ENCODE results near the gene ABTB1. TPM values are rescaled to one million over a fixed set of nuclear protein-coding genes. Genes with fewer than 3 reads are reported as not detected.
"Not testable (repeated sequence)": the region's sequence is repeated elsewhere in the genome, so short reads cannot be mapped to it uniquely, and the experiment has no call there.

The ABTB1 gene
- total RNA-seq, 1 donor from 2014 or later = 9.7 TPM

DNA sequence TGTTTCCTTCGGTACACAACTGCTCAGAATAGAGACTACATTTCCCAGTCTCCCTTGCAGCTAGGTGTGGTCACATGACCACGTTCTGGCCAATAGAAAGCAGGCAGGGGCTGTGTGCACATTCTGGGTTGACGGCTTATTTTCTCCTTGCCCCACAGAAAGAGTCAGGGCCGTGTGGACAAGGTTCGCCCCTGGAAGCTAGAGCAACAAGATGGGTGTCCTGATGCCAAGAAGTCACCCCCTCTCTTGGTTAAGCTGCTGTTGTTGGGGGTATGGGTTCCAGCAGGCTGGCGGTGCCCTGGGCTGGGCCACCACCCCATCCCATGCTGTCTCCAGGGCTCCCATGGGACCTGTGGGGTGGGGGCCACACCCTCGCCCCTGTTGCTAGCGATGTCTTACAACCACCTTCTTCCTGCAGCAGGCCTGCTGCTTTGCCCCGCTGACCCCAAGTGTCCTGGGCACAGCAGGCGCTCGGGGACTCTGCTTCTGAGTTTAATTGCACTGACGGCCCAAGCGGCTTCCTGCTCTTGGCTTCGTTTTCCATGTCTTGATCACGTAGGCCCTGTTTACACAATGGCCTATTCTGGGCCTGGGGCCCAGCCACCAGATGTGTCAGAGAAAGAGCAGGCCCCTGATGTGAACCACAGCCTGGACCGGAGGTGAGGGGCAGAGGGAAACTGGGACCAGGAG lies 24.9 kb downstream of the ABTB1 start:
- Mint-ChIP-seq H3K9me3 (no peaks in the 10 kb centered on the region), H3K36me3 (ENCODE audit: low read depth) (no peaks in the 10 kb centered on the region), H3K27ac (no peak overlapping the region), H3K4me3 (no peak overlapping the region), H3K4me1 (ENCODE audit: low read depth) (no peaks in the 10 kb centered on the region), H3K27me3 (ENCODE audit: insufficient read depth) (peaks cover 4% of the 10 kb centered on the region)
- peak; percentile 38 for DNase-seq (ENCODE audit: low spot score)
- intact Hi-C loops (cut with micrococcal nuclease) = loop anchor here (1.0 to 5.0 kb wide), 4 partner anchors 25 to 425 kb away; partner anchors contain the start of genes ABTB1, RUVBL1 and TPRA1

DNA sequence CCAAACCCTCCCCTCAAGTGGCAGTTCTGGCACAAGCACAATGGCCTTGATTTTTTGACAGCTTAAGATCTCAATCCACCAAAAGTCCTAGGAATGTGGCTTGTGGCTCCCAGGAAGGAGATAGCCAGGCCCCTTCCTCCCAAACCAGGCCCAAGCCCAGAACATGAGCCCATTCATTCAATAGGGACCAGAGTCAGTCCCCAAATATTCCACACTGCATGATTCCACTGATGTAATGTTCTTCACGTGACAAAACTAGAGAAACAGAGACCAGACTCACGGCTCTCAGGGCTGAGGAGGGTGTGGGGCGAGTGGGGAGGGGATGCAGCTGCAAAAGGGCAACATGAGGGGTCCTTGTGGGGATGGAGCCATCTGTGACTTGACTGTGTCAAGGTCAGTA lies 25.5 kb downstream of the ABTB1 start:
- no peak for DNase-seq (ENCODE audit: low spot score)
- Mint-ChIP-seq H3K4me3 (no peak overlapping the region), H3K9me3 (no peaks in the 10 kb centered on the region), H3K36me3 (ENCODE audit: low read depth) (no peaks in the 10 kb centered on the region), H3K27me3 (ENCODE audit: insufficient read depth) (peaks cover 4% of the 10 kb centered on the region), H3K27ac (no peak overlapping the region), H3K4me1 (ENCODE audit: low read depth) (no peaks in the 10 kb centered on the region)
- intact Hi-C loops (cut with micrococcal nuclease) = loop anchor here (5.0 kb wide), 2 partner anchors 134 to 424 kb away; partner anchors contain the start of gene RUVBL1

DNA sequence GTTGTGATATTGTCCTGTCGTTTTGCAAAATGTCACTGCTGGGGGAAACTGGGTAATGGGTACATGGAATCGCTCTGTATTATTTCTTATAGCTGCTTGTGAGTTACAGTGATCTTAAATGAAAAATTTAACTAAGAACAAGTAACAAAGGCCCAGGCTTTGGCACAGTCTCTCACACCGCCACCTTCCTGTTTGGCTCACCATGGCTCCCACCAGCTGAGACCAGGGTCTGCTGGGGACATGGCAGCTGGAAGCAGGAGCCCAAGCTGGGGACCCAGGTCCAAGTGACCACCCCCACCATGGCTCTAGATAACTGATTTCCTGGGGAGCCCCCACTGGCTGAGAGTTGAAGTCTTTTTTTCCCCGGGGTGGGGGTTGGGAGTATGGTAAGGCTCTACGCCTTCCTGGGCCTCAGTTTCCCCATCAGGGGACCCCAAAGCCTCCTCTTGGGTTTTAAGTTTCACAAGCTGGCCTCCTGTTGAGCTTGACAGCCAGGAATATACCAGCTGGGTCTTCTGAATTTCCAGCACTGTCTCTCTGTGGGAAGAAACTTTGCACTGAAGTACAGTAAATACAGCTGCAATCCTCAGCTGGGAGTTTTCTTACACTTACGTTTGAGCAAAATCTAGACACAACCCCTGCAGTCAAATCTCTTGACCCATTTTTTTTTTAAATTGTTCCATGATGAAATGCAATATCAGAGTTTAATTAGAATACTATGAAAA lies 26.1 kb downstream of the ABTB1 start:
- Mint-ChIP-seq H3K36me3 (ENCODE audit: low read depth) (no peaks in the 10 kb centered on the region), H3K4me1 (ENCODE audit: low read depth) (no peaks in the 10 kb centered on the region), H3K9me3 (no peaks in the 10 kb centered on the region), H3K4me3 (no peak overlapping the region), H3K27ac (no peak overlapping the region), H3K27me3 (ENCODE audit: insufficient read depth) (peaks cover 4% of the 10 kb centered on the region)
- no peak for DNase-seq (ENCODE audit: low spot score)
- intact Hi-C loops (cut with micrococcal nuclease) = loop anchor here (5.0 kb wide), 2 partner anchors 133 to 423 kb away; partner anchors contain the start of gene RUVBL1

DNA sequence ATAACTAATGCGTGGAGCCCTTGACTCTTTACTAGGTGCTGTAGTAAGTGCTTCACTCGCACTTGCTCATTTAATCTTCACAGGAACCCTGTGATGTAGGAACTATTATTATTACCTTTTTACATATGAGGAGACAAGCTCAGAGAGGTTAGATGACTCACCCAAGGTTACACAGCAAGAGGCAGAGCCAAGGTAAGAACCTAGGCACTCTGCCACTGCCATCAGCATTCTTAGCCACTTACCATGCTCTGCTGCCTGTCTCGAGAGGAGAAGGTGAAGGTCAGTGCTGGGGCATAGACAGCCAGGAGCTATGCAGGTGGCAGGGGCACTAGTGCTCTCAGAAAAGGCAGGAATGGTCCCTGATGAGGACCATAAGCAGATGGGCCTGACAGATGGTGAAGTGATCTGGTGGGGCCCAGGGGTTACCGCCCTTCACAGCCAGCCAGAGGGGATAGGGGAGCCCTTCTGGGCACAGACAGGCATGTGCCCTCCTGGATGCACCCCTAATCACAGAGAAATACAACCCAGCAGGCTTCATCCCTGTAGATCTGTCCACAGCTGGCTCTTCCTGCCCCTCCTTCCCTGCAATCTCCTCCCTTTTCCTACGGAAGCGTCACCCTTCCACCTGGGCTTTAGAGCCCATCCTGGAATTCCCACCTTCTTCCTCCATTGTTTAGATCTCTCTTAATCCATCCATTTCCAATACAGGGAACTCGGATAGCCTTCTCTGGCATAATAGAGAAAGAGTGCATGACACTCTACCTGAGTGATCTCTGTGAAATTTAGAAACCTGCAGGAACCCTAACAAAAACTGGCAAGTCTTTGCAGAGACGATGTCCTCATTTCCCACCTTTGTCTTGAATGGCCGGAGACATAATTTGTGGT lies 26.9 kb downstream of the ABTB1 start:
- Mint-ChIP-seq H3K9me3 (no peaks in the 10 kb centered on the region), H3K4me3 (no peak overlapping the region), H3K36me3 (ENCODE audit: low read depth) (no peaks in the 10 kb centered on the region), H3K27me3 (ENCODE audit: insufficient read depth) (peaks cover 4% of the 10 kb centered on the region), H3K27ac (no peak overlapping the region), H3K4me1 (ENCODE audit: low read depth) (no peaks in the 10 kb centered on the region)
- intact Hi-C loops (cut with micrococcal nuclease) = loop anchor here (5.0 kb wide), 2 partner anchors 133 to 423 kb away; partner anchors contain the start of gene RUVBL1
- no peak for DNase-seq (ENCODE audit: low spot score)

DNA sequence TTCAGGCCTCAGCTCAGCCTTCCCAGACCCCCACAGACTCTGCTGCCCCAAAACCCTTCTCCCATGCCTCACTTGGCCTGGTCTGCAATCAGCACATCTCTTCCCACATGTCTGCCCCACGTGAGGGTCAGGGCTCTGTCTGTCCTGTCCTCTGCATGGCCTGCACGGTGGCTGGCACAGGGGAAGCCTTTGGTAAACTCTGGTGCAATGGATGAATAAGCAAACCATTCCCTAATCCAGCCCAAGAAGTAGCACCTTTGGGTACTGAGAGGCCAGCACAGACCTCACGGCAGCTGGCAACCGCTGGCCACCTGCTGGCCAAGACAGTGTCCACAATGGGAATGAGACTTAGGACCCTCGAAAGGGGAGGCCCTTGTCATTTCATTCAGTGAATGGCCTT lies 27.7 kb downstream of the ABTB1 start:
- DNase-seq (ENCODE audit: low spot score) = no peak
- Mint-ChIP-seq H3K27me3 (ENCODE audit: insufficient read depth) (peaks cover 4% of the 10 kb centered on the region), H3K9me3 (no peaks in the 10 kb centered on the region), H3K4me3 (no peak overlapping the region), H3K4me1 (ENCODE audit: low read depth) (no peaks in the 10 kb centered on the region), H3K27ac (no peak overlapping the region), H3K36me3 (ENCODE audit: low read depth) (no peaks in the 10 kb centered on the region)
- intact Hi-C loops (cut with micrococcal nuclease) = no loop called here

DNA sequence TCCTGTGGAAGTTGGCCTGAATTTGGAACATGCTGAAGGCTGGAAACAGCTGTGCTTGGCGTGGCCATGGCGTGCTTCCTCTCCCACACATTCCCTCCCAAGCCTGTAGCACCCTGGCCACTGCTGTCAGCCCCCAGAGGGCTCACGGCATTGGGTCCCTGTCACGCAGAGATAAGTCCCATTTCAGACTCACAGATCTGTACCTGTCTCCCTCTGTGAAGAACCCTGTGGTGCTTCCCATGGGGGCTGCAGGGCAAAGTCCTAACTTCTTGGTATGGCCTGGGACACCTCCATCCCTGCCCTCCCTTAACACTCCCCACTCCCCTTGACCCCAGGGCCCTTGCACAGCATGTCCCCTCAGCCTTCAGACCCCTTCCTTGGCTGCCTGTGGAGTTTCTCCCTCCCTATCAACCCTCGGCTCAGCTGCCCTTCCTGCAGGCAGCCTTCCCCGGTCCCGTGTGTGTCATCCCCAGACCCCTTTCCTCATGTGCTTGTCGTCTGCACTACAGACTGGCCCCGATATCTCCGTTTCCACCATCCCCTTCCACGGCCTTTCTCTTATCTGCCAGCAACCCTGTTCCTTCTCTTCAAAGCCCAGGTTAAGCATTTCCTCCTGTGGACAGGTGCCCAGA lies 28.6 kb downstream of the ABTB1 start:
- H3K27ac Mint-ChIP-seq = no peak overlapping the region
- no peaks in the 10 kb centered on the region for H3K9me3 Mint-ChIP-seq
- intact Hi-C loops (cut with micrococcal nuclease) = no loop called here
- no peak overlapping the region for H3K4me3 Mint-ChIP-seq
- peaks cover 2% of the 10 kb centered on the region for H3K27me3 Mint-ChIP-seq (ENCODE audit: insufficient read depth)
- no peaks in the 10 kb centered on the region for H3K4me1 Mint-ChIP-seq (ENCODE audit: low read depth)
- no peak for DNase-seq (ENCODE audit: low spot score)
- H3K36me3 Mint-ChIP-seq (ENCODE audit: low read depth) = no peaks in the 10 kb centered on the region

DNA sequence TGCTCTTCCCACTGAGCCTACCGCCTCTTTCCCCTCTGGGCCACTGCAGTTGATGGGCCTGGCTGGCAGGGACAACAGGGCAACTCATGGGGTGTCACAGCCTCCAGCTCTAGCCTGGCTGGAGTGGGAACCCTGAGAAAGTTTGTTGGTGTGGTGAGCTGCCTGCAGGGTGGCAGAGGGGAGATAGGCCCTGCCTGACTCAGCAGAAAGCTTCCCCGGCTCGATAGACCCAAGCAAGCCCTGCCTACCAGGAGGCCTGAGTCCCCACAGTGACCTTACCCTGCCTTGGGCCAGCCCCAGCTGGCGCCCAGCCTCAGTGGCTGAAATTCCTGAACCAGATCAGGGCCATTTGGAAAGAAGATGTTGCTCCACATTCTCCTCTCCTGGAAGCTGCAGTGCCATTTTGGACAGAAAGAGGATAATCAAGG lies 29.4 kb downstream of the ABTB1 start:
- peaks cover 2% of the 10 kb centered on the region for H3K27me3 Mint-ChIP-seq (ENCODE audit: insufficient read depth)
- H3K36me3 Mint-ChIP-seq (ENCODE audit: low read depth) = no peaks in the 10 kb centered on the region
- no peak overlapping the region for H3K27ac Mint-ChIP-seq
- no peaks in the 10 kb centered on the region for H3K4me1 Mint-ChIP-seq (ENCODE audit: low read depth)
- DNase-seq (ENCODE audit: low spot score) = no peak
- H3K9me3 Mint-ChIP-seq = no peaks in the 10 kb centered on the region
- intact Hi-C loops (cut with micrococcal nuclease) = no loop called here
- H3K4me3 Mint-ChIP-seq = no peak overlapping the region

DNA sequence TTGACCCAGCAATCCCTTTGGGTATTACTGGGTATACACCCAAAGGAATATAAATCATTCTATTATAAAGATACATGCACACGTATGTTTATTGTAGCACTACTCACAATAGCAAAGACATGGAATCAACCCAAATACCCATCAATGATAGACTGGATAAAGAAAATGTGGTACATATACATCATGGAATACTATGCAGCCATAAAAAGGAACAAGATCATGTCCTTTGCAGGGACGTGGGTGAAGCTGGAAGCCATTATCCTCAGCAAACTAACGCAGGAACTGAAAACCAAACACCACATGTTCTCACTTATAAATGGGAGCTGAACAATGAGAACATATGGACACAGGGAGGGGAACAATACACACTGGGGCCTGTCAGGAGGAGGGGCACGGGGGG lies 32.1 kb downstream of the ABTB1 start:
- H3K4me1 Mint-ChIP-seq (ENCODE audit: low read depth); H3K27ac Mint-ChIP-seq; H3K27me3 Mint-ChIP-seq (ENCODE audit: insufficient read depth); H3K4me3 Mint-ChIP-seq; intact Hi-C loops (cut with micrococcal nuclease); DNase-seq (ENCODE audit: low spot score); H3K36me3 Mint-ChIP-seq (ENCODE audit: low read depth); H3K9me3 Mint-ChIP-seq: not testable (repeated sequence)

DNA sequence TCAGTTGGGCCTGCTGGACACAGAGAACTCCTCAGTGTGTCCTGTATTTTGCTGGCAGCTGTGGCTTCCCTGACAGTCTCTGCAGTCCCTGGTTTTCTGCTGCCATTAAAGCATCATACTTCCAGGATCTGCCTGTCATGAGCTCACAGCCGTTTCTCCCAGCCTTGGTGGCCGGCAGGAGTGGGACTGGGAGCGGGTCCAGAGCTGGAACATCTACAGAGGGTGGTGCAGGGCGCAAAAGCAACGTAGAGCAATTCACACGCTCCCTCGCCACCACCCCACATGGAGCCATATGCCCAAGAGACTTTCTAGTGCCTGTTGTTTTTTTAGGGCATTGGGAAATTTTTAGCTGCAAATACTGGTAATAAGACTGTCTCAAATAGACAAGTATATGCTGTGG lies 33.6 kb downstream of the ABTB1 start:
- no peaks in the 10 kb centered on the region for H3K4me1 Mint-ChIP-seq (ENCODE audit: low read depth)
- no peaks in the 10 kb centered on the region for H3K9me3 Mint-ChIP-seq
- intact Hi-C loops (cut with micrococcal nuclease) = no loop called here
- H3K27ac Mint-ChIP-seq = no peak overlapping the region
- no peaks in the 10 kb centered on the region for H3K27me3 Mint-ChIP-seq (ENCODE audit: insufficient read depth)
- no peak for DNase-seq (ENCODE audit: low spot score)
- no peak overlapping the region for H3K4me3 Mint-ChIP-seq
- H3K36me3 Mint-ChIP-seq (ENCODE audit: low read depth) = no peaks in the 10 kb centered on the region

DNA sequence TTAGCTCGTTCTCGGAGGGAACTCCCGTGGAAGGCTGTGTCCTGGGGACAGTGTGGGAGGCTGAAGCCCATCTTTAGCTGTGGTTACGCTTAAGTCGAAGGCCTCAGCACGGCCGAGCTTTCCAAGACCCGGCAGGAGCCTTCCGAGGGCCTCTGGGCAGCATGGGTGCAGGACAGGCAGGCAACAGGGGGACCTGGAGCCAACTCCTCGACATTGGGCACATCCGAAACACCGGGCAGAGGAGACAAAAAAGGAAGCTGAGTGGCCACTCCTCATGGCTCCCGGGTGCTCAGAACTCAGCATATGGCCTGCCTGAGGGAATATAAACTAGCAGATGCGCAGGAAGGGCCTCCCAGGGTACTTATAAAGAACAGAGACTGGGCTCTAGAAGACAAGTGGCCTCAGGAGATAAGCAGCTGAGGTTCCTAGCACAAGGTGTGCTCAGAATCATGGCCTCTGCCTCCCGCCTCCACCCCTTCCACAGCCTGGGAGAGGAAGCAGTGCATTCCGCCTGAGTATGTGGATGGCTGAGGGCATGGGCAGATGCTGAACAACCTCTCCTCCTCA lies 34.1 kb downstream of the ABTB1 start:
- DNase-seq (ENCODE audit: low spot score) = no peak
- H3K4me3 Mint-ChIP-seq = no peak overlapping the region
- H3K27me3 Mint-ChIP-seq (ENCODE audit: insufficient read depth) = no peaks in the 10 kb centered on the region
- no peaks in the 10 kb centered on the region for H3K36me3 Mint-ChIP-seq (ENCODE audit: low read depth)
- no peak overlapping the region for H3K27ac Mint-ChIP-seq
- H3K9me3 Mint-ChIP-seq = no peaks in the 10 kb centered on the region
- intact Hi-C loops (cut with micrococcal nuclease) = no loop called here
- no peaks in the 10 kb centered on the region for H3K4me1 Mint-ChIP-seq (ENCODE audit: low read depth)

DNA sequence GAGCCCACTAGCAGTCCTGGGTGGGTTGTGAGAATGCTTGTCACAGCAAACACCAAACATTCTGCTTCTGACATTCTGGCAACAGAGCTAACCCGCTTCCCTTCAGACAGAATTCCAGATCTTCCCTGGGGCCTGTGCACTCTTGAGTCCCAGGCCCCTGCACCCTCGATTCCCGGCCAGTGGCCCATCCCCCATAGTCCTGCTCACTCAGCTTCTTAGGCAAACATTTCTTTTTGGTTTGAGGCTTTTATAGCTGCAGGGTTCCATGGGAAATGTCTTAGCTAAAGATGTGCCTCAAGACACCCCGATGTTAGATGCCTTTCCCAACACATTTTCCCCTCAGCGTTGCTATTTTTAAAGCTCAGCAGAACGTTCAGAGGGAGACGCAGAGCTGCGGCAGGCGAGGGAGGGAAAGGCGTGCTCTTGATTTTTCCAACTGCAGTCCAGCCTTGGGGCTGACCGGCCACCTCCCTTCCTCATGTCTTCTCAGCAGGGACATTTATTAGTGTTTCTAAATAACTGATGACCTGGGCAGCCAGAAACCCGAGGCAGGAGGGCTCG lies 35.2 kb downstream of the ABTB1 start:
- Mint-ChIP-seq H3K27me3 (ENCODE audit: insufficient read depth) (no peaks in the 10 kb centered on the region), H3K36me3 (ENCODE audit: low read depth) (no peaks in the 10 kb centered on the region), H3K4me3 (no peak overlapping the region), H3K4me1 (ENCODE audit: low read depth) (no peaks in the 10 kb centered on the region), H3K9me3 (no peaks in the 10 kb centered on the region), H3K27ac (no peak overlapping the region)
- no peak for DNase-seq (ENCODE audit: low spot score)
- intact Hi-C loops (cut with micrococcal nuclease) = no loop called here

DNA sequence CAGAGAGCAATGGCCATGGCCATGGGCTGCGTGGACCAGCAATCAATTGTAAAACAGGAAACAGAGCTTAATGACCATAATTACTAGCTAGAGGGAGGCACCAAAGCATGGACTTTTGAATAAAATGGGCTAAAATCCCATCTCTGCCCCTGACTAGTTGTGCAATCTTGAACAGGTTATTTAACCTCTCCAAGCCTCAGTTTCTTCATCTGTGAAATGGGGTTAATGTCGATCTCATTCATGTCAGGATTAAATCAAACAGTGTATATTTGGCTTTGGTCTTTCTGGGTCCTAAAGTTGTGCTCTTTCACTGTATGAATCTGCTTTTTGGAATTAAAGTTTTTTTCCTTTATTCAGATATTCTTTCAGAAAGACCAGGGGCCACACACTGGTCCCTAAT lies 36.1 kb downstream of the ABTB1 start:
- no peaks in the 10 kb centered on the region for H3K9me3 Mint-ChIP-seq
- H3K36me3 Mint-ChIP-seq (ENCODE audit: low read depth) = no peaks in the 10 kb centered on the region
- no peak for DNase-seq (ENCODE audit: low spot score)
- H3K4me3 Mint-ChIP-seq = no peak overlapping the region
- H3K27ac Mint-ChIP-seq = no peak overlapping the region
- H3K27me3 Mint-ChIP-seq (ENCODE audit: insufficient read depth) = no peaks in the 10 kb centered on the region
- intact Hi-C loops (cut with micrococcal nuclease) = no loop called here
- H3K4me1 Mint-ChIP-seq (ENCODE audit: low read depth) = no peaks in the 10 kb centered on the region

Measured in activated T-helper 1 cell treated with anti-CD3 and anti-CD28 coated beads, Interleukin-12 subunit alpha, Interleukin-12 subunit beta, Interleukin-2, Interleukin-4 antibody, amounts not matched to agents 30 ng/mL and 10 ng/mL and 1 ng/mL, durations not matched to agents 14 hours and 24 hours and 36 hours (primary cell).